Spleen (tissue), 7 donors: ENCODE data around the gene ADGRG4.

Experiments used
- CTCF ChIP-seq, 11 experiments: fragments of 200-600 bp in 7 of 11; fragments of 450-650 bp in 4 of 11; sonication (generic) in 4 of 11; IDR thresholded peaks in 8 of 11; conservative IDR thresholded peaks in 3 of 11; 1 replicate in 7 of 11; 2 replicates in 4 of 11; pipeline versions ENCODE4 v1.4.0 to v1.8.0; 2016 to 2021; ENCODE audit warnings: antibody characterized with exemption in 11 of 11, inconsistent platforms in 4 of 11, mild to moderate bottlenecking in 1 of 11
- POLR2A ChIP-seq, 3 donors: fragments of 450-650 bp; IDR thresholded peaks; one replicate each; pipeline ENCODE4 v1.5.1; 2017; ENCODE audit warnings: antibody characterized with exemption in 3 of 3, mild to moderate bottlenecking in 1 of 3
- POLR2AphosphoS5 ChIP-seq, 3 donors: sonication (generic); formaldehyde crosslinking; IDR thresholded peaks; one replicate each; pipeline ENCODE4 v1.5.1; 2017; ENCODE audit warnings: antibody characterized with exemption in 3 of 3
- donor health status: DM: no; HTN: no; CAD: no; lungs with moderate emphysema.
- donor health status: DM: no; HTN: no; CAD: no.
- donor health status: DM: no; HTN: no; CAD: no.

- TF ChIP-seq POLR2AphosphoS5 (IDR thresholded peaks at IDR 0.05), result no peak
- no peak for TF ChIP-seq CTCF (IDR thresholded peaks at IDR 0.05 in 8 of 11, conservative IDR thresholded peaks at IDR 0.05 in 3 of 11)
- no peak for TF ChIP-seq POLR2A (IDR thresholded peaks at IDR 0.05)
Measured at GRCh38 chrX:136310411-136310810, 9.6 kb downstream of the ADGRG4 start.
